ENCODE measurements around the gene TRIM29. TPM values are rescaled to one million over a fixed set of nuclear protein-coding genes. Genes with fewer than 3 reads are reported as not detected.

Gene TRIM29
- total RNA-seq, 1 donor from 2014 or later: not detected

DNA sequence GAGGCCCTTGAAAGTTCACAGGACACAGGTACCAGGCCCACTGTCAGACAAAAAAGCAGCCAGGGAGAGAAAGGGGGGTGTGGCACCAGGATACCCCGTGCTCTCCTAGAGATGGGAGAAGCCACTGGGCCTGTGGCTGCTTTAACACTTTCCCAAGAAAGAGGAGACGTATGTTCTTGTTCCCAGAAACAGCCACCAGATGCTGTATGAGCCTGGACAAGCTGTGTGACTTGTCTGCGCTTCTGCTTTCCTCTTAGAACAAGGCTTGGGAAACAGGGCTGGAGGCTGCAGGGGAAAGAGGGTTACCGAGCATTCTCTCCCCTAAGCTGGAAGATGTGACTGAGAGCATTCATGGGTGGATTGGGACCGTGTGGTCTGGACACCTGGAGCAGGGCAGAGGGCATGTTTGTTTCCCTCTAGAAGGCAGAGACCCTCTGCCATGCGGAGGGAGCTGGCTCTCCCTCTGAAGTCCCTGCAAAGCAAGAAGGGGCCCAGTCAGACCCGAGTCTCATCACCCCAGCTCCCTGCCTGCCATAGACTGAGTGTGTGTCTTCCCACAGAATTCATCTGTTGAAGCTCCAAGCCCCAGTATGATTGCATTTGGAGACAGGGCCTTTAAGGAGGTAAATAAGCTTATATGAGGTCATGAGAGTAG lies 74.1 kb downstream of the TRIM29 start:
- no peak for DNase-seq (ENCODE audit: low read depth in 2 of 2)

DNA sequence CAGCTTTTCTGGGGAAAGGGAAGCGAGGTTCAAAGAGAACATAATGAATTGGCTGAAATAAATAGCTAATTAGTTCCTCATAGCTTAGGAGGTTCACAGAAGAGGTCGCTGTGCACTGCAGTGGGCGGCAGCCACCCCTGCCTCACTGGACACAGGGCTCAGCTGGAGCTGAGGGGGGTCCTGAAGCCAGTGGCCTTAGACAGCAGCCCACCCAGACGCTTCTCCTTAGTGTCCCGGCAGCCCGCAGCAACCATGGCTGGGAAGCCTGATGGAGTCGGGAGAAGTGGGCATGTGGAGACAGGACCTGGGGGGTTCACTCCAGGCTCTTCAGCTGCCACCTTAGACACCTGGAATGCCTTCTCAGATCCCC lies 75.4 kb downstream of the TRIM29 start:
- no peak for DNase-seq (ENCODE audit: low read depth in 2 of 2)

DNA sequence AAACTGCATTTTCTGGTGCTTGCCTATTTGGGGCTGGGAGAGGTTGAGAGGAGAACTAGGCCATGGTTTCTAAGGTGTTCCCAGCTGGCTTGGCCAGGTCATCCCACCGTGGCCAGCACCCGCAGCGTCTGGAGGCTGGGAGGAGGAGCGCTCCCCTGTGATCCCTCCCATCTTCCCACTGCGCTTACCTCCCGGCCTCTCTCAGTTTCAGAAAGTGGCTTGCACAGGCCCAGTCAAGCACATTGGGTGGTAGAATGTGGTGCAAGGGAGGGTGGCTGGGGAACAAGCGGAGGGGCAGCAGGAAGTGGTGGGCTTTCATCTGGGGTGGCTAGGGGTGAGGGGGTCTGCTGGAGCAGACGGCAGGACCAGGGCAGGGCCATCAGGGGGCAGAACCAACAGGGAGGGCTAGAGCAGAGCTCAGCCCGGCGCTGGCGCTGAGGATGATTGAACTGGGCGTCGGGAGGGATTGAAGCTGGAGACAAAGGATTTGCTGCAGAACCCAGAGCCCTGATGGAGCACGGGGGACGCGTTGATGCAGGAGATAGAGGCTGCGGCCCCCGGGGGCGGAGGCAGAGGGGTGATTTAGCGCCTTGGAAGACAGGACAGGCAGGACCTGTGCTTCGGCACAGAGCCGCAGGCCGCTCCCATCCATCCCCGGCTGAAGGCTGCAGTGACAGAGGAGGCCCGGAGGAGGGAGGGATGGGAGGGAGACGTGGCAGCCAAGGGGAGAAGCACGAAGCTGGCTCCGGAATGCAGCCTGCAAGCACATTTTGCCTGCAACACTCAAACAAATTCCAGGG lies 76.0 kb downstream of the TRIM29 start:
- no peak for DNase-seq (ENCODE audit: low read depth in 2 of 2)

Other genes with a start within 250 kb of the TRIM29 start
- gene OAF, start 72.9 kb upstream of the TRIM29 start, total RNA-seq: 16.6 and 17.3 TPM in 2 replicates
- gene POU2F3, start 102.0 kb upstream of the TRIM29 start, total RNA-seq: under 0.01 TPM in 1 of 2 replicates, not detected in the other
- 3.3 and 6.3 TPM in 2 replicates for gene TLCD5, start 187.2 kb upstream of the TRIM29 start, total RNA-seq
- 86.1 and 134 TPM in 2 replicates for gene ARHGEF12, start 198.3 kb upstream of the TRIM29 start, total RNA-seq

All from lung microvascular endothelial cell (primary cell).